ENCODE results near the gene ABLIM2. TPM values are rescaled to one million over a fixed set of nuclear protein-coding genes. Genes with fewer than 3 reads are reported as not detected.

ABLIM2 gene
- total RNA-seq, 4 donors from 2014 or later = 177 to 281 (median 244) TPM

DNA sequence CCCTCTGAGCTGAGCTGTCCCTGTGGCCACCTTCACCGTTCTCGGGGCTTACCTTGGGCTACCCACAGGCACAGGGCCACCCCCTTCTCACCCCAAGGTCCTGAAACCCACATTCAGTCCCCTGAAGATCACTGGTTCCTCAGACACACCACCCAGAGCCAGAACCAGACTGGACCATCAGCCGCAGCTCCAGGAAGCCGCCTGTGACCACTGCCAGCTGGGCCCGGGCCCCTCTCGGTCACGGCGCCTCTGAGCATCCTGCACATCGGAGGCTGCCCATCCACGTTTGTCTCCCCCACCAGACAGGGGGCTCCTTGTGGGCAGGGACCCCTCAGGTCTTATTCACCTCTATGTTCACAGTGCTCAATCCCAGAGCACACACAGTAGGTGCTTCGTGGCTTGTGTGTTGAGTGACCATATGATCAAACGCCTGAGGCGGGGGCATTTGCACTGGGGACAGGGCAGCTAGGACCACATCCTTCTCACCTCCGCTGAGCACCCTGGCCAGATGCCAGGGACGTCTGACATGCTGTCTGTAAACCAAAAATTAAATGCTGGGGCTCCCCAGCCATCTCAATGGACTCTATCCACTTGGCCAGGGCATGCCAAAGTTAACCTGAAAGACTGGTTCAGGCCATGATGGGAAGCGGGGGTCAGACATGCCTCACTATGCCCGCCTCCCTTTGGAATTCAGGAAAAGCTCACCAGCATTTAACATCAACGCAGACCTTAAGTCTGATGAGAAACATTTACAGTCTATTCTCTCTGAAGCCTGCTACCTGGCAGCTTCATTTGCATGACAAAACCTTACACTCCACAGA, 109.5 kb downstream of the ABLIM2 start:
- ATAC-seq = no peak
- Histone ChIP-seq H3K4me1 (peaks cover 42 to 49% of the 10 kb centered on the region in 2 donors), H3K27ac (peak overlapping the region; percentile 82 to 92 (median 86)), H3K27me3 (no peaks in the 10 kb centered on the region), H3K9me3 (no peaks in the 10 kb centered on the region), H3K4me3 (no peak overlapping the region), H3K36me3 (peaks cover 0 to 56% of the 10 kb centered on the region in 2 donors)
- no peak for DNase-seq
- in situ Hi-C loops (cut with MboI; ENCODE audit: low sequenced_read_pairs in 4 of 4) (no loop called here), intact Hi-C loops (cut with DNase I; ENCODE audit: low total_unique reads) (no loop called here)
- no peak for TF ChIP-seq POLR2A (IDR thresholded peaks at IDR 0.05)
- TF ChIP-seq CTCF (IDR thresholded peaks at IDR 0.05 in 4 of 5, conservative IDR thresholded peaks at IDR 0.05 in 1 of 5) = no peak

GRCh38 chr4:8047837-8048678, 110.6 kb downstream of the ABLIM2 start:
- Histone ChIP-seq H3K36me3 (peaks cover 0 to 56% of the 10 kb centered on the region in 2 donors), H3K27me3 (no peaks in the 10 kb centered on the region), H3K27ac (peak overlapping the region; percentile 82 to 92 (median 86)), H3K4me3 (no peak overlapping the region), H3K4me1 (peaks cover 32 to 39% of the 10 kb centered on the region in 2 donors), H3K9me3 (no peaks in the 10 kb centered on the region)
- TF ChIP-seq CTCF (IDR thresholded peaks at IDR 0.05 in 4 of 5, conservative IDR thresholded peaks at IDR 0.05 in 1 of 5) (no peak), POLR2A (IDR thresholded peaks at IDR 0.05) (no peak)
- intact Hi-C loops (cut with DNase I; ENCODE audit: low total_unique reads) (no loop called here), in situ Hi-C loops (cut with MboI; ENCODE audit: low sequenced_read_pairs in 4 of 4) (no loop called here)
- ATAC-seq = no peak
- DNase-seq = no peak

- intact Hi-C loops (cut with DNase I; ENCODE audit: low total_unique reads) (no loop called here), in situ Hi-C loops (cut with MboI; ENCODE audit: low sequenced_read_pairs in 4 of 4) (no loop called here)
- Histone ChIP-seq H3K4me3 (no peak overlapping the region), H3K9me3 (no peaks in the 10 kb centered on the region), H3K36me3 (peaks cover 0 to 53% of the 10 kb centered on the region in 2 donors), H3K27me3 (no peaks in the 10 kb centered on the region), H3K27ac (peak overlapping the region; percentile 82 to 92 (median 86)), H3K4me1 (peaks cover 22 to 29% of the 10 kb centered on the region in 2 donors)
- DNase-seq (no peak), ATAC-seq (no peak)
- TF ChIP-seq POLR2A (IDR thresholded peaks at IDR 0.05) (no peak), CTCF (IDR thresholded peaks at IDR 0.05 in 4 of 5, conservative IDR thresholded peaks at IDR 0.05 in 1 of 5) (no peak)
Measured at GRCh38 chr4:8046925-8047541, 111.6 kb downstream of the ABLIM2 start.

GRCh38 chr4:8045909-8046308, 112.7 kb downstream of the ABLIM2 start:
- no peaks in the 10 kb centered on the region for H3K27me3 ChIP-seq
- no peaks in the 10 kb centered on the region for H3K9me3 ChIP-seq
- DNase-seq (no peak), ATAC-seq (no peak)
- TF ChIP-seq CTCF (IDR thresholded peaks at IDR 0.05 in 4 of 5, conservative IDR thresholded peaks at IDR 0.05 in 1 of 5) (no peak), POLR2A (IDR thresholded peaks at IDR 0.05) (no peak)
- peaks cover 11 to 18% of the 10 kb centered on the region in 2 donors for H3K4me1 ChIP-seq
- no peak overlapping the region for H3K4me3 ChIP-seq
- peaks cover 0 to 53% of the 10 kb centered on the region in 2 donors for H3K36me3 ChIP-seq
- intact Hi-C loops (cut with DNase I; ENCODE audit: low total_unique reads) = no loop called here
- peak overlapping the region; percentile 10 to 92 (median 86) for H3K27ac ChIP-seq
- in situ Hi-C loops (cut with MboI; ENCODE audit: low sequenced_read_pairs in 4 of 4) = no loop called here

Measured in gastrocnemius medialis (tissue), 4 donors.